Measurements from ENCODE around the gene RPL7A. TPM values are rescaled to one million over a fixed set of nuclear protein-coding genes. Genes with fewer than 3 reads are reported as not detected.
A peak's percentile ranks its signal among the peaks of the same experiment; 100 is the strongest.

Gene RPL7A
- total RNA-seq, 4 donors from 2014 or later: 1,385 to 2,320 (median 1,660) TPM

GRCh38 chr9:133347515-133347984 is 468 bp upstream of the RPL7A start:
- WGBS, 2 donors (ENCODE audit: low coverage in 1 of 2): 1% methylated on average over 26 of the region's 41 CpGs; no CpG with 5 or more reads in 1 of the 2 donors
- Histone ChIP-seq H3K27me3 (no peaks in the 10 kb centered on the region), H3K4me1 (peaks cover 0 to 42% (median 19%) of the 10 kb centered on the region in 3 donors), H3K27ac (peak overlapping the region; percentile 73 to 96 (median 92)), H3K36me3 (peaks cover 0 to 73% of the 10 kb centered on the region in 2 donors), H3K4me3 (peak overlapping the region; percentile 80 to 91), H3K9me3 (no peaks in the 10 kb centered on the region)
- peak; percentile 75 for ATAC-seq
- no peak for TF ChIP-seq POLR2AphosphoS5 (IDR thresholded peaks at IDR 0.05)
- TF ChIP-seq, protein P1, sequence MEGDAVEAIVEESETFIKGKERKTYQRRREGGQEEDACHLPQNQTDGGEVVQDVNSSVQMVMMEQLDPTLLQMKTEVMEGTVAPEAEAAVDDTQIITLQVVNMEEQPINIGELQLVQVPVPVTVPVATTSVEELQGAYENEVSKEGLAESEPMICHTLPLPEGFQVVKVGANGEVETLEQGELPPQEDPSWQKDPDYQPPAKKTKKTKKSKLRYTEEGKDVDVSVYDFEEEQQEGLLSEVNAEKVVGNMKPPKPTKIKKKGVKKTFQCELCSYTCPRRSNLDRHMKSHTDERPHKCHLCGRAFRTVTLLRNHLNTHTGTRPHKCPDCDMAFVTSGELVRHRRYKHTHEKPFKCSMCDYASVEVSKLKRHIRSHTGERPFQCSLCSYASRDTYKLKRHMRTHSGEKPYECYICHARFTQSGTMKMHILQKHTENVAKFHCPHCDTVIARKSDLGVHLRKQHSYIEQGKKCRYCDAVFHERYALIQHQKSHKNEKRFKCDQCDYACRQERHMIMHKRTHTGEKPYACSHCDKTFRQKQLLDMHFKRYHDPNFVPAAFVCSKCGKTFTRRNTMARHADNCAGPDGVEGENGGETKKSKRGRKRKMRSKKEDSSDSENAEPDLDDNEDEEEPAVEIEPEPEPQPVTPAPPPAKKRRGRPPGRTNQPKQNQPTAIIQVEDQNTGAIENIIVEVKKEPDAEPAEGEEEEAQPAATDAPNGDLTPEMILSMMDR (IDR thresholded peaks at IDR 0.05): peak in 1 of 4 experiments; percentile 31
- no peak for TF ChIP-seq POLR2A (IDR thresholded peaks at IDR 0.05)

GRCh38 chr9:133348718-133349573 is 928 bp downstream of the RPL7A start:
- Histone ChIP-seq H3K9me3 (no peaks in the 10 kb centered on the region), H3K27ac (peak overlapping the region; percentile 73 to 96 (median 92)), H3K4me3 (peak overlapping the region; percentile 80 to 91), H3K4me1 (peaks cover 0 to 42% (median 19%) of the 10 kb centered on the region in 3 donors), H3K27me3 (no peaks in the 10 kb centered on the region), H3K36me3 (peaks cover 0 to 73% of the 10 kb centered on the region in 2 donors)
- TF ChIP-seq POLR2AphosphoS5 (IDR thresholded peaks at IDR 0.05): no peak
- TF ChIP-seq EP300 (IDR thresholded peaks at IDR 0.05): no peak
- TF ChIP-seq POLR2A (IDR thresholded peaks at IDR 0.05): no peak
- TF ChIP-seq, protein P1 (IDR thresholded peaks at IDR 0.05): no peak
- ATAC-seq: no peak
- 21 to 23% methylated on average over 5 to 9 of the region's 25 CpGs for WGBS, 2 donors (ENCODE audit: low coverage in 1 of 2)

GRCh38 chr9:133349965-133350616 is 2.1 kb downstream of the RPL7A start:
- Histone ChIP-seq H3K4me3 (no peak overlapping the region), H3K36me3 (peaks cover 0 to 69% of the 10 kb centered on the region in 2 donors), H3K9me3 (no peaks in the 10 kb centered on the region), H3K4me1 (peaks cover 0 to 51% (median 24%) of the 10 kb centered on the region in 3 donors), H3K27me3 (no peaks in the 10 kb centered on the region), H3K27ac (no peak overlapping the region)
- TF ChIP-seq EP300 (IDR thresholded peaks at IDR 0.05) (no peak), POLR2AphosphoS5 (IDR thresholded peaks at IDR 0.05) (no peak), POLR2A (IDR thresholded peaks at IDR 0.05) (no peak)
- TF ChIP-seq, protein P1 (IDR thresholded peaks at IDR 0.05): no peak
- ATAC-seq: no peak
- 80% methylated on average over 8 of the region's 15 CpGs; no CpG with 5 or more reads in 1 of the 2 donors for WGBS, 2 donors (ENCODE audit: low coverage in 1 of 2)

DNA sequence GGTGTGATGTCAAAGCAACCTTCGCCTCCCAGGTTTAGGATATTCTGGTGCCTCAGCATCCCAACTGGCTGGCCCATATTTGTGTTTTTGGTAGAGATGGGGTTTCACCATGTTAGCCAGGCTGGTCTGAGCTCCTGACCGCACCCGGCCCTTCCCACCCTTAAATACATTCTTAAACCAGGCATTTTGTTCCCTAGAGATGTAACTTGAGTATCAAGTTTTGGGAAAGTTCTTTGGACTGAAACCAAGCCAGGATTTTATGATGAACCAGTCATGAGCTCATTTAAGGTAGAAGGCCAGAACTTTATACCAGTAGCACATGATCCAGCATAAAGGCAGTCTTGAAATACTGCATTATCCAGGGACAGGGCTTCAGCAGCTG is 3.5 kb downstream of the RPL7A start:
- Histone ChIP-seq H3K27me3 (no peaks in the 10 kb centered on the region), H3K9me3 (no peaks in the 10 kb centered on the region), H3K27ac (no peak overlapping the region), H3K4me3 (no peak overlapping the region), H3K4me1 (peaks cover 0 to 50% (median 24%) of the 10 kb centered on the region in 3 donors), H3K36me3 (peaks cover 0 to 57% of the 10 kb centered on the region in 2 donors)
- 74 to 86% methylated on average over 3 of the region's 3 CpGs for WGBS, 2 donors (ENCODE audit: low coverage in 1 of 2)
- no peak for ATAC-seq
- no peak for TF ChIP-seq POLR2AphosphoS5 (IDR thresholded peaks at IDR 0.05)
- TF ChIP-seq, protein P1 (IDR thresholded peaks at IDR 0.05): no peak
- TF ChIP-seq POLR2A (IDR thresholded peaks at IDR 0.05): no peak
- TF ChIP-seq EP300 (IDR thresholded peaks at IDR 0.05): no peak
